H1 (cell line): ENCODE data around the gene RHBDF1. TPM values are rescaled to one million over a fixed set of nuclear protein-coding genes. Genes with fewer than 3 reads are reported as not detected.

Experiments
- CTCF ChIA-PET: fragments of 300-600 bp; sonication (Branson Sonifier 250); formaldehyde crosslinking; loops from one replicate; lab custom pipeline; 2021; ENCODE audit not compliant: partially characterized antibody; lab: Charles Lee
- POLR2A ChIA-PET: fragments of 300-600 bp; sonication (Branson Sonifier 250); formaldehyde crosslinking; loops from one replicate; lab custom pipeline; 2021; ENCODE audit warnings: inconsistent platforms; ENCODE audit not compliant: partially characterized antibody; lab: Charles Lee
- DNase-seq, 2 experiments: peaks; one replicate each; pipeline versions ENCODE4 v3.0.0 to v3.0.0-alpha.2; 2010 to 2022; ENCODE audit warnings: low spot score in 2 of 2, low read depth in 1 of 2, mixed read lengths in 1 of 2
- FAIRE-seq: peaks from 2 replicates; lab custom pipeline; 2011; peaks lifted over from hg19 to GRCh38; lab: Jason Lieb, UNC
- H2AFZ ChIP-seq: 2 replicates; pipeline ENCODE4 v1.8.1; 2012; ENCODE audit warnings: low read length, inconsistent platforms
- H2AK5ac ChIP-seq: 2 replicates; pipeline ENCODE4 v1.6.1; 2013; ENCODE audit warnings: low read depth, low read length
- H2BK120ac ChIP-seq: replicated peaks from 2 replicates; pipeline ENCODE3; 2013; ENCODE audit warnings: low read depth, low read length, inconsistent platforms
- H2BK12ac ChIP-seq: 2 replicates; pipeline ENCODE4 v1.6.1; 2013; ENCODE audit warnings: low read depth, low read length
- H2BK15ac ChIP-seq: 2 replicates; pipeline ENCODE4 v1.6.1; 2013; ENCODE audit warnings: low read length
- H2BK20ac ChIP-seq: 2 replicates; pipeline ENCODE4 v1.6.1; 2013; ENCODE audit warnings: low read length
- H2BK5ac ChIP-seq: 2 replicates; pipeline ENCODE4 v1.6.1; 2013; ENCODE audit warnings: low read depth, low read length
- H3K14ac ChIP-seq: 2 replicates; pipeline ENCODE4 v1.6.1; 2013; ENCODE audit warnings: inconsistent platforms; ENCODE audit not compliant: insufficient read length
- H3K18ac ChIP-seq: 2 replicates; pipeline ENCODE4 v1.6.1; 2013; ENCODE audit warnings: low read length; ENCODE audit errors: extremely low read depth
- H3K23ac ChIP-seq: 2 replicates; pipeline ENCODE4 v1.6.1; 2013; ENCODE audit warnings: inconsistent platforms; ENCODE audit not compliant: insufficient read length
- H3K23me2 ChIP-seq: 2 replicates; pipeline ENCODE4 v1.6.1; 2013; ENCODE audit warnings: low read depth, low read length
- H3K27ac ChIP-seq: 2 replicates; pipeline ENCODE4 v1.6.1; 2011; ENCODE audit warnings: low read depth, low read length, inconsistent platforms
- H3K27me3 ChIP-seq, 4 experiments: replicated peaks in 1 of 4; 1 replicate in 1 of 4; 2 replicates in 3 of 4; pipeline versions ENCODE4 v1.6.1 to v1.8.1; 2011 to 2013; ENCODE audit warnings: low read length in 3 of 4, mild to moderate bottlenecking in 3 of 4, inconsistent platforms in 2 of 4, mixed read lengths in 2 of 4, moderate library complexity in 1 of 4; ENCODE audit not compliant: control insufficient read depth in 3 of 4, insufficient read depth in 3 of 4; ENCODE audit errors: extremely low read depth in 1 of 4
- H3K36me3 ChIP-seq, 4 experiments: 2 replicates each; pipeline versions ENCODE4 v1.6.1 to v1.8.1; 2011 to 2013; ENCODE audit warnings: mild to moderate bottlenecking in 4 of 4, low read length in 3 of 4, moderate library complexity in 2 of 4, control low read depth in 1 of 4, inconsistent platforms in 1 of 4; ENCODE audit not compliant: insufficient read depth in 4 of 4, control insufficient read depth in 2 of 4
- H3K4ac ChIP-seq: replicated peaks from 2 replicates; pipeline ENCODE3; 2013; ENCODE audit warnings: low read length, low read depth, mixed read lengths, inconsistent platforms; ENCODE audit not compliant: insufficient read length
- H3K4me1 ChIP-seq, 4 experiments: replicated peaks in 1 of 4; 1 replicate in 1 of 4; 2 replicates in 3 of 4; pipeline versions ENCODE4 v1.6.1 to v1.8.1; 2011 to 2013; ENCODE audit warnings: low read length in 3 of 4, inconsistent platforms in 2 of 4, mixed read lengths in 1 of 4; ENCODE audit not compliant: insufficient read depth in 4 of 4, control insufficient read depth in 3 of 4
- H3K4me2 ChIP-seq, 2 experiments: 2 replicates each; pipeline versions ENCODE4 v1.6.1 to v1.8.1; 2011 to 2013; ENCODE audit warnings: low read depth in 2 of 2, low read length in 2 of 2, control low read depth in 1 of 2, inconsistent platforms in 1 of 2, mild to moderate bottlenecking in 1 of 2; ENCODE audit not compliant: insufficient read depth in 1 of 2
- H3K4me3 ChIP-seq, 4 experiments: fragments of 200-600, 300-600 bp in 1 of 4; sonication (generic), shearing (Covaris generic), sonication (Bioruptor Twin) in 1 of 4; 2 replicates each; pipeline versions ENCODE4 v1.5.1 to v1.8.1; 2011 to 2016; ENCODE audit warnings: low read length in 4 of 4, low read depth in 3 of 4, control low read depth in 2 of 4, inconsistent platforms in 2 of 4, mild to moderate bottlenecking in 2 of 4, mixed read lengths in 1 of 4, moderate library complexity in 1 of 4; ENCODE audit not compliant: insufficient read depth in 2 of 4; ENCODE audit errors: extremely low read depth in 1 of 4
- H3K56ac ChIP-seq: replicated peaks from 2 replicates; pipeline ENCODE3; 2013; ENCODE audit warnings: low read depth, mild to moderate bottlenecking, mixed read lengths, low read length, inconsistent platforms; ENCODE audit not compliant: insufficient read length
- H3K79me1 ChIP-seq: 2 replicates; pipeline ENCODE4 v1.6.1; 2013; ENCODE audit warnings: low read depth, low read length, control low read depth
- H3K79me2 ChIP-seq, 2 experiments: 2 replicates each; pipeline versions ENCODE4 v1.6.1 to v1.8.1; 2012 to 2013; ENCODE audit warnings: low read length in 2 of 2, mild to moderate bottlenecking in 2 of 2, inconsistent platforms in 1 of 2; ENCODE audit not compliant: insufficient read depth in 2 of 2, control insufficient read depth in 1 of 2
- H3K9ac ChIP-seq, 4 experiments: replicated peaks in 1 of 4; 1 replicate in 1 of 4; 2 replicates in 3 of 4; pipeline versions ENCODE4 v1.6.1 to v1.8.1; 2011 to 2013; ENCODE audit warnings: low read depth in 3 of 4, low read length in 3 of 4, control low read depth in 2 of 4, mild to moderate bottlenecking in 2 of 4, moderate library complexity in 2 of 4, inconsistent platforms in 1 of 4; ENCODE audit errors: extremely low read depth in 1 of 4
- H3K9me3 ChIP-seq, 2 experiments: 2 replicates each; pipeline versions ENCODE4 v1.6.1 to v1.8.1; 2012 to 2013; ENCODE audit warnings: mild to moderate bottlenecking in 2 of 2, moderate library complexity in 2 of 2, control low read depth in 1 of 2, inconsistent platforms in 1 of 2, low read depth in 1 of 2, low read length in 1 of 2, mixed read lengths in 1 of 2; ENCODE audit not compliant: insufficient read depth in 2 of 2
- H4K20me1 ChIP-seq, 2 experiments: replicated peaks in 1 of 2; 2 replicates each; pipeline versions ENCODE3 to v1.8.1; 2011 to 2013; ENCODE audit warnings: inconsistent platforms in 2 of 2, low read length in 2 of 2, mild to moderate bottlenecking in 1 of 2; ENCODE audit not compliant: insufficient read depth in 2 of 2, control insufficient read depth in 1 of 2
- H4K5ac ChIP-seq: 2 replicates; pipeline ENCODE4 v1.6.1; 2013; ENCODE audit warnings: low read length, low read depth, mixed read lengths, inconsistent platforms; ENCODE audit not compliant: insufficient read length
- H4K8ac ChIP-seq: 2 replicates; pipeline ENCODE4 v1.8.0; 2013; ENCODE audit warnings: mild to moderate bottlenecking, moderate library complexity, low read length, inconsistent platforms; ENCODE audit not compliant: insufficient read depth; ENCODE audit errors: extremely low read depth
- H4K91ac ChIP-seq: replicated peaks from 2 replicates; pipeline ENCODE3; 2013; ENCODE audit warnings: low read length, mixed read lengths, inconsistent platforms; ENCODE audit not compliant: insufficient read length
- EGR1 ChIP-seq: IDR thresholded peaks from 2 replicates; pipeline ENCODE4 v1.6.1; 2011; ENCODE audit warnings: low read depth, low read length, borderline replicate concordance
- EP300 ChIP-seq, 2 experiments: IDR thresholded peaks; 1 replicate in 1 of 2; 2 replicates in 1 of 2; pipeline ENCODE4 v1.6.1; 2011 to 2012; ENCODE audit warnings: low read depth in 2 of 2, low read length in 2 of 2, mild to moderate bottlenecking in 2 of 2, borderline replicate concordance in 1 of 2, inconsistent platforms in 1 of 2, moderate library complexity in 1 of 2
- JUN ChIP-seq: IDR thresholded peaks from 2 replicates; pipeline ENCODE4 v1.6.1; 2011; ENCODE audit warnings: low read depth, mild to moderate bottlenecking, improper control_type of control experiment, low read length
- MAFK ChIP-seq: IDR thresholded peaks from 2 replicates; pipeline ENCODE4 v1.6.1; 2012; ENCODE audit warnings: low read depth, mild to moderate bottlenecking, improper control_type of control experiment, low read length
- RAD21 ChIP-seq, 2 experiments: IDR thresholded peaks in 1 of 2; conservative IDR thresholded peaks in 1 of 2; 2 replicates each; pipeline ENCODE4 v1.6.1; 2011; ENCODE audit warnings: low read depth in 2 of 2, low read length in 2 of 2, improper control_type of control experiment in 1 of 2, inconsistent platforms in 1 of 2, mild to moderate bottlenecking in 1 of 2, moderate library complexity in 1 of 2
- RFX5 ChIP-seq: IDR thresholded peaks from 2 replicates; pipeline ENCODE4 v1.6.1; 2011; ENCODE audit warnings: low read depth, low read length, improper control_type of control experiment, borderline replicate concordance
- SAP30 ChIP-seq: fragments of 300-600 bp; sonication (generic); IDR thresholded peaks from 2 replicates; pipeline ENCODE4 v1.7.1; 2012; ENCODE audit warnings: low read length, moderate library complexity, mild to moderate bottlenecking, inconsistent platforms; ENCODE audit not compliant: insufficient read depth, insufficient replicate concordance
- SIX5 ChIP-seq: IDR thresholded peaks from 2 replicates; pipeline ENCODE4 v1.6.1; 2011; ENCODE audit warnings: mild to moderate bottlenecking, low read depth, low read length
- SUZ12 ChIP-seq: fragments of 200-600 bp; sonication (generic); IDR thresholded peaks from 2 replicates; pipeline ENCODE4 v1.6.1; 2012; ENCODE audit warnings: mild to moderate bottlenecking, inconsistent platforms, low read length, moderate library complexity, mixed read lengths
- USF2 ChIP-seq: IDR thresholded peaks from 2 replicates; pipeline ENCODE4 v1.6.1; 2011; ENCODE audit warnings: low read length, improper control_type of control experiment
- WGBS, 2 experiments: shearing (Covaris generic) in 1 of 2; methylation state at CpG; one replicate each; pipeline versions ENCODE4 v1.1.6 to v1.1.7; 2013 to 2015; ENCODE audit warnings: low lambda C conversion rate in 2 of 2, mixed read lengths in 2 of 2, inconsistent platforms in 1 of 2, low coverage in 1 of 2, missing lambda C conversion rate in 1 of 2; ENCODE audit not compliant: insufficient replicate concordance in 2 of 2, insufficient coverage in 1 of 2, insufficient read length in 1 of 2; ENCODE audit errors: extremely low coverage in 1 of 2, missing lambda C conversion rate in 1 of 2; 5-methylcytosine and 5-hydroxymethylcytosine counted together
- polyA plus RNA-seq, 7 experiments: library from polyadenylated mRNA; depleted of rRNA in 3 of 7; stranded (reverse) in 5 of 7; unstranded in 2 of 7; fragments of >200 nt in 5 of 7; fragments of 200-250 nt in 2 of 7; gene quantifications; 1 replicate in 5 of 7; 2 replicates in 1 of 7; 4 replicates in 1 of 7; pipeline versions ENCODE4 v1.2.1 to v1.2.3, GENCODE V29; 2011 to 2013; ENCODE audit warnings: missing spikeins in 2 of 7, mixed read lengths in 2 of 7
- total RNA-seq: library from RNA; stranded (reverse); fragmentation: NEBNext Ultra II Directional; extraction: Animal tissue kit (Norgen Biotek cat#: 25700); gene quantifications from 2 replicates; pipeline ENCODE4 v1.2.1, GENCODE V29; 2021
- TF ChIP-seq, protein P1 (sequence below): IDR thresholded peaks from 2 replicates; pipeline ENCODE4 v1.6.1; 2011; ENCODE audit warnings: low read depth, mild to moderate bottlenecking, low read length; ENCODE audit not compliant: insufficient read depth

Gene RHBDF1
- total and polyA plus RNA-seq, 2 of the 8 experiments (the other 6 are each of a cell fraction or from before 2014, with no cell fraction given): 37.4 to 51.6 TPM

GRCh38 chr16:96935-97381, 24.5 kb upstream of the RHBDF1 start:
- H3K18ac ChIP-seq: no peak overlapping the region
- no peak overlapping the region for H2BK20ac ChIP-seq
- no peak overlapping the region for H3K4ac ChIP-seq
- H2BK15ac ChIP-seq: no peak overlapping the region
- no peak overlapping the region for H3K9ac ChIP-seq
- FAIRE-seq (peak; percentile 71), DNase-seq (peak; percentile 84 to 97)
- H3K4me2 ChIP-seq: no peak overlapping the region
- no peak overlapping the region for H4K8ac ChIP-seq
- H2BK120ac ChIP-seq: no peak overlapping the region
- H4K5ac ChIP-seq: no peak overlapping the region
- no peak overlapping the region for H3K4me3 ChIP-seq
- H3K56ac ChIP-seq: no peak overlapping the region
- WGBS, 2 experiments: 11% methylated on average over 11 of the region's 11 CpGs; no CpG with 5 or more reads in 1 of the 2 experiments
- no peaks in the 10 kb centered on the region for H3K9me3 ChIP-seq
- no peaks in the 10 kb centered on the region; a peak in 1 of 7 replicates for H3K27me3 ChIP-seq
- CTCF ChIA-PET: interaction anchor here (0.6 to 25.7 kb wide), 27 partner anchors 10 to 312 kb away, joined by 3 to 856 read pairs (median 5); partner anchors contain the start of genes HBQ1, MPG, POLR3K and RHBDF1
- no peak overlapping the region for H2AFZ ChIP-seq
- H2BK12ac ChIP-seq: no peak overlapping the region
- no peak overlapping the region for H3K23ac ChIP-seq
- H2AK5ac ChIP-seq: no peak overlapping the region
- peaks cover 0 to 3% (median 0%) of the 10 kb centered on the region in 4 experiments; a peak in 2 of 8 replicates for H3K36me3 ChIP-seq
- H3K23me2 ChIP-seq: no peaks in the 10 kb centered on the region
- H4K20me1 ChIP-seq: peaks cover 3 to 8% of the 10 kb centered on the region in 2 experiments
- no peaks in the 10 kb centered on the region for H3K79me2 ChIP-seq
- H3K27ac ChIP-seq: no peak overlapping the region
- no peaks in the 10 kb centered on the region for H3K4me1 ChIP-seq
- POLR2A ChIA-PET: interaction anchor here (0.6 to 12.4 kb wide), 6 partner anchors 12 to 505 kb away, joined by 3 to 153 read pairs (median 6); partner anchors contain the start of gene RHBDF1
- no peak overlapping the region for H4K91ac ChIP-seq
- no peak overlapping the region for H2BK5ac ChIP-seq
- H3K14ac ChIP-seq: no peak overlapping the region
- H3K79me1 ChIP-seq: no peaks in the 10 kb centered on the region
- no peak for TF ChIP-seq SUZ12
- no peak for TF ChIP-seq SAP30
- TF ChIP-seq RAD21 (IDR thresholded peaks at IDR 0.05 in 1 of 2, conservative IDR thresholded peaks at IDR 0.05 in 1 of 2; ENCODE audit: low read depth in 2 of 2, low read length in 2 of 2): peak; percentile 90 to 92
- no peak for TF ChIP-seq RFX5
- peak; percentile 76 for TF ChIP-seq USF2
- TF ChIP-seq, protein P1, sequence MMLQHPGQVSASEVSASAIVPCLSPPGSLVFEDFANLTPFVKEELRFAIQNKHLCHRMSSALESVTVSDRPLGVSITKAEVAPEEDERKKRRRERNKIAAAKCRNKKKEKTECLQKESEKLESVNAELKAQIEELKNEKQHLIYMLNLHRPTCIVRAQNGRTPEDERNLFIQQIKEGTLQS: peak; percentile 79
- TF ChIP-seq EGR1: peak; percentile 97
- TF ChIP-seq SIX5: no peak
- TF ChIP-seq MAFK: no peak
- TF ChIP-seq JUN: no peak
- TF ChIP-seq EP300 (IDR thresholded peaks at IDR 0.05; ENCODE audit: borderline replicate concordance in 1 of 2, low read depth in 2 of 2, low read length in 2 of 2): no peak
